Keratinocyte (primary cell): ENCODE results near the gene CCN6. TPM values are rescaled to one million over a fixed set of nuclear protein-coding genes. Genes with fewer than 3 reads are reported as not detected.
"Not testable (repeated sequence)": the region's sequence is repeated elsewhere in the genome, so short reads cannot be mapped to it uniquely, and the experiment has no call there.

ENCODE experiments used
- DNase-seq: peaks from one replicate; pipeline ENCODE4 v3.0.0-alpha.2; 2011; ENCODE audit warnings: low read depth, missing footprints, low spot score
- FAIRE-seq: peaks from 2 replicates; lab custom pipeline; 2011; peaks lifted over from hg19 to GRCh38; lab: Jason Lieb, UNC
- H2AFZ ChIP-seq: 2 replicates; pipeline ENCODE4 v1.6.0; 2012; ENCODE audit warnings: low read length, control low read depth, inconsistent platforms; ENCODE audit not compliant: control insufficient read depth
- H3K27ac ChIP-seq: 2 replicates; pipeline ENCODE4 v1.5.1; 2011; ENCODE audit warnings: low read length; ENCODE audit not compliant: control insufficient read depth, insufficient read depth
- H3K27me3 ChIP-seq: 3 replicates; pipeline ENCODE4 v1.6.0; 2011; ENCODE audit warnings: low read length; ENCODE audit not compliant: control insufficient read depth, insufficient read depth; ENCODE audit errors: extremely low read depth
- H3K36me3 ChIP-seq, 2 experiments: 2 replicates in 1 of 2; 3 replicates in 1 of 2; pipeline ENCODE4 v1.5.1; 2011; ENCODE audit warnings: low read length in 2 of 2, mild to moderate bottlenecking in 1 of 2; ENCODE audit not compliant: control insufficient read depth in 2 of 2, insufficient read depth in 2 of 2; ENCODE audit errors: extremely low read depth in 1 of 2
- H3K4me1 ChIP-seq: 3 replicates; pipeline ENCODE4 v1.5.1; 2011; ENCODE audit warnings: low read length; ENCODE audit not compliant: control insufficient read depth, insufficient read depth; ENCODE audit errors: extremely low read depth
- H3K4me2 ChIP-seq: 3 replicates; pipeline ENCODE4 v1.6.0; 2011; ENCODE audit warnings: low read depth, low read length; ENCODE audit not compliant: control insufficient read depth, insufficient read depth; ENCODE audit errors: extremely low read depth
- H3K4me3 ChIP-seq, 3 experiments: fragments of 200-600 bp in 1 of 3; sonication (generic) in 1 of 3; 2 replicates in 2 of 3; 3 replicates in 1 of 3; pipeline ENCODE4 v1.5.1; 2011 to 2016; ENCODE audit warnings: low read length in 3 of 3, mild to moderate bottlenecking in 3 of 3, control low read depth in 2 of 3, inconsistent platforms in 1 of 3, low read depth in 1 of 3, mixed read lengths in 1 of 3, mixed run types in 1 of 3, moderate library complexity in 1 of 3; ENCODE audit not compliant: control insufficient read depth in 2 of 3, insufficient read depth in 2 of 3; ENCODE audit errors: extremely low read depth in 1 of 3
- H3K79me2 ChIP-seq: 2 replicates; pipeline ENCODE4 v1.6.0; 2012; ENCODE audit warnings: low read length; ENCODE audit not compliant: control insufficient read depth, insufficient read depth
- H3K9ac ChIP-seq: 3 replicates; pipeline ENCODE4 v1.6.0; 2011; ENCODE audit warnings: low read length; ENCODE audit not compliant: control insufficient read depth, insufficient read depth; ENCODE audit errors: extremely low read depth
- H3K9me1 ChIP-seq: 3 replicates; pipeline ENCODE4 v1.6.0; 2011; ENCODE audit warnings: low read length; ENCODE audit not compliant: control insufficient read depth, insufficient read depth; ENCODE audit errors: extremely low read depth
- H3K9me3 ChIP-seq: 2 replicates; pipeline ENCODE4 v1.5.1; 2012; ENCODE audit warnings: low read depth, low read length; ENCODE audit not compliant: control insufficient read depth
- H4K20me1 ChIP-seq: 3 replicates; pipeline ENCODE4 v1.6.0; 2011; ENCODE audit warnings: low read length; ENCODE audit not compliant: control insufficient read depth, insufficient read depth; ENCODE audit errors: extremely low read depth
- CTCF ChIP-seq, 3 experiments: IDR thresholded peaks in 1 of 3; conservative IDR thresholded peaks in 1 of 3; optimal IDR thresholded peaks in 1 of 3; 2 replicates in 2 of 3; 3 replicates in 1 of 3; pipeline versions ENCODE3 to v1.5.1; 2011; ENCODE audit warnings: low read length in 3 of 3, mild to moderate bottlenecking in 3 of 3, moderate library complexity in 2 of 3, control low read depth in 1 of 3, inconsistent platforms in 1 of 3; ENCODE audit not compliant: insufficient read depth in 2 of 3; ENCODE audit errors: extremely low read depth in 1 of 3
- EZH2 ChIP-seq: IDR thresholded peaks from one replicate; pipeline ENCODE4 v1.6.1; 2012; ENCODE audit warnings: inconsistent platforms, mild to moderate bottlenecking, low read length, moderate library complexity
- dilution Hi-C: fragments of 300-500 bp; cut with MboI; formaldehyde crosslinking; loops from one replicate; pipeline ENCODE4 v1.7.0; 2020; ENCODE audit warnings: low sequenced_read_pairs; ENCODE audit not compliant: extremely low pct_ligation_motif_present
- polyA plus RNA-seq, 5 experiments: library from polyadenylated mRNA; depleted of rRNA in 3 of 5; stranded (reverse) in 3 of 5; stranded (forward) in 1 of 5; unstranded in 1 of 5; fragments of >200 nt; gene quantifications; 1 replicate in 1 of 5; 2 replicates in 3 of 5; 3 replicates in 1 of 5; pipeline versions ENCODE4 v1.2.1 to v1.2.3, GENCODE V29; 2011 to 2012; ENCODE audit warnings: missing spikeins in 2 of 5, low read depth in 1 of 5, low replicate concordance in 1 of 5

Gene CCN6
- polyA plus RNA-seq, 1 donor (not counting 4 experiments of a cell fraction or from before 2014, with no cell fraction given) = 0.90 TPM

- DNase-seq (no peak), FAIRE-seq (no peak)
- Histone ChIP-seq H3K9ac (no peak overlapping the region), H3K4me1 (no peaks in the 10 kb centered on the region), H4K20me1 (no peaks in the 10 kb centered on the region), H3K27ac (no peak overlapping the region), H3K9me1 (no peaks in the 10 kb centered on the region), H3K27me3 (no peaks in the 10 kb centered on the region), H3K9me3 (no peaks in the 10 kb centered on the region), H3K4me2 (no peak overlapping the region), H3K79me2 (no peaks in the 10 kb centered on the region), H2AFZ (no peak overlapping the region), H3K4me3 (no peak overlapping the region), H3K36me3 (no peaks in the 10 kb centered on the region)
- dilution Hi-C loops = no loop called here
- no peak for TF ChIP-seq CTCF (optimal IDR thresholded peaks at IDR 0.05 in 1 of 3, IDR thresholded peaks at IDR 0.05 in 1 of 3, conservative IDR thresholded peaks at IDR 0.05 in 1 of 3; ENCODE audit: extremely low read depth in 1 of 3, insufficient read depth in 2 of 3, low read length in 3 of 3)
- TF ChIP-seq EZH2 = no peak
Measured at GRCh38 chr6:112049996-112050395, 3.9 kb upstream of the CCN6 start.

GRCh38 chr6:112050429-112050828 lies 3.5 kb upstream of the CCN6 start:
- Histone ChIP-seq H3K27ac (no peak overlapping the region), H3K9ac (no peak overlapping the region), H3K4me3 (no peak overlapping the region), H3K27me3 (no peaks in the 10 kb centered on the region), H3K9me1 (no peaks in the 10 kb centered on the region), H3K79me2 (no peaks in the 10 kb centered on the region), H3K4me1 (no peaks in the 10 kb centered on the region), H2AFZ (no peak overlapping the region), H3K9me3 (no peaks in the 10 kb centered on the region), H3K36me3 (no peaks in the 10 kb centered on the region), H3K4me2 (no peak overlapping the region), H4K20me1 (no peaks in the 10 kb centered on the region)
- dilution Hi-C loops = no loop called here
- FAIRE-seq = no peak
- no peak for DNase-seq
- TF ChIP-seq CTCF (optimal IDR thresholded peaks at IDR 0.05 in 1 of 3, IDR thresholded peaks at IDR 0.05 in 1 of 3, conservative IDR thresholded peaks at IDR 0.05 in 1 of 3; ENCODE audit: extremely low read depth in 1 of 3, insufficient read depth in 2 of 3, low read length in 3 of 3) (no peak), EZH2 (no peak)

GRCh38 chr6:112051251-112051740 lies 2.6 kb upstream of the CCN6 start:
- FAIRE-seq, dilution Hi-C loops: not testable (repeated sequence)

More at GRCh38 chr6:112051251-112051740, 2.6 kb upstream of the CCN6 start:
- not testable (repeated sequence) for H3K79me2 ChIP-seq, H3K9me1 ChIP-seq, H3K9ac ChIP-seq, H3K4me2 ChIP-seq, H3K36me3 ChIP-seq, H3K4me3 ChIP-seq, DNase-seq, H3K27me3 ChIP-seq, H3K9me3 ChIP-seq, H3K27ac ChIP-seq, H3K4me1 ChIP-seq, H4K20me1 ChIP-seq, H2AFZ ChIP-seq
